HepG2 (cell line): ENCODE data around the gene CMTM1. TPM values are rescaled to one million over a fixed set of nuclear protein-coding genes. Genes with fewer than 3 reads are reported as not detected.

Experiments
- ATF7 ChIP-seq, 2 experiments: fragments of 450-650 bp in 1 of 2; sonication (generic) in 1 of 2; formaldehyde crosslinking in 1 of 2; IDR thresholded peaks; 2 replicates each; pipeline versions ENCODE4 v1.4.0 to v1.6.1; 2016 to 2020; ENCODE audit warnings: antibody characterized with exemption in 1 of 2, mild to moderate bottlenecking in 1 of 2, missing genetic modification reagents in 1 of 2
- BATF2 ChIP-seq: sonication (generic); formaldehyde crosslinking; IDR thresholded peaks from 2 replicates; pipeline ENCODE4 v1.8.0; 2022; ENCODE audit warnings: mild to moderate bottlenecking, missing genetic modification reagents, moderate library complexity
- CHD2 ChIP-seq: IDR thresholded peaks from 2 replicates; pipeline ENCODE4 v1.6.1; 2011; ENCODE audit warnings: low read depth, low read length, improper control_type of control experiment
- HINFP ChIP-seq: sonication (generic); formaldehyde crosslinking; IDR thresholded peaks from 2 replicates; pipeline ENCODE4 v1.4.0; 2020; ENCODE audit warnings: low read depth, mild to moderate bottlenecking, missing genetic modification reagents
- NR2C2 ChIP-seq: sonication (generic); formaldehyde crosslinking; IDR thresholded peaks from 2 replicates; pipeline ENCODE4 v1.4.0; 2020; ENCODE audit warnings: missing genetic modification reagents, mild to moderate bottlenecking, moderate library complexity, borderline replicate concordance
- RFX3 ChIP-seq: IDR thresholded peaks from 2 replicates; pipeline ENCODE4 v1.6.1; 2016; ENCODE audit warnings: missing biosample characterization, missing genetic modification reagents
- SETDB1 ChIP-seq: sonication (generic); formaldehyde crosslinking; IDR thresholded peaks from 2 replicates; pipeline ENCODE4 v1.5.1; 2020; ENCODE audit warnings: missing genetic modification reagents, mild to moderate bottlenecking, borderline replicate concordance
- SSRP1 ChIP-seq: IDR thresholded peaks from 2 replicates; pipeline ENCODE4 v1.6.1; 2016; ENCODE audit warnings: control low read depth
- ZKSCAN8 ChIP-seq: IDR thresholded peaks from 2 replicates; pipeline ENCODE4 v1.6.1; 2016; ENCODE audit warnings: borderline replicate concordance, missing genetic modification reagents, missing compliant biosample characterization
- ZNF138 ChIP-seq: sonication (generic); formaldehyde crosslinking; IDR thresholded peaks from 2 replicates; pipeline ENCODE4 v1.5.0; 2020; ENCODE audit warnings: mild to moderate bottlenecking, low read depth, missing genetic modification reagents
- ZNF350 ChIP-seq: sonication (generic); formaldehyde crosslinking; IDR thresholded peaks from 2 replicates; pipeline ENCODE4 v1.4.0; 2020; ENCODE audit warnings: mild to moderate bottlenecking, low read depth, missing genetic modification reagents, borderline replicate concordance
- ZNF878 ChIP-seq: sonication (generic); formaldehyde crosslinking; IDR thresholded peaks from 2 replicates; pipeline ENCODE4 v1.8.1; 2023; ENCODE audit warnings: mild to moderate bottlenecking, missing genetic modification reagents, moderate library complexity
- polyA plus RNA-seq, 8 experiments: library from polyadenylated mRNA; depleted of rRNA in 3 of 8; stranded (reverse) in 7 of 8; unstranded in 1 of 8; fragments of >200 nt; fragmentation: Illumina TruSeq in 4 of 8; extraction: Trizol in 4 of 8; gene quantifications; 2 replicates each; pipeline versions ENCODE4 v1.2.1 to v1.2.3, GENCODE V29; 2011 to 2016; ENCODE audit warnings: low read depth in 4 of 8, missing spikeins in 1 of 8, mixed read lengths in 1 of 8; ENCODE audit not compliant: insufficient read depth in 1 of 8
- total RNA-seq, 5 experiments: library from RNA; depleted of rRNA; stranded (reverse); fragments of >200 nt; fragmentation: Illumina TruSeq; extraction: Trizol; gene quantifications; 2 replicates each; pipeline ENCODE4 v1.2.3, GENCODE V29; 2016; ENCODE audit warnings: low read depth in 1 of 5
- TF ChIP-seq, protein P1 (sequence below): sonication (generic); formaldehyde crosslinking; conservative IDR thresholded peaks from 2 replicates; pipeline ENCODE4 v1.4.0; 2020; ENCODE audit warnings: missing genetic modification reagents
- TF ChIP-seq, protein P2 (sequence below): sonication (generic); formaldehyde crosslinking; IDR thresholded peaks from 2 replicates; pipeline ENCODE4 v1.5.0; 2020; ENCODE audit warnings: mild to moderate bottlenecking, missing genetic modification reagents
- TF ChIP-seq, protein P3 (sequence below): sonication (generic); formaldehyde crosslinking; IDR thresholded peaks from 2 replicates; pipeline ENCODE4 v1.5.0; 2020; ENCODE audit warnings: missing genetic modification reagents
- TF ChIP-seq, protein P4 (sequence below): sonication (generic); formaldehyde crosslinking; IDR thresholded peaks from 2 replicates; pipeline ENCODE4 v1.5.1; 2020; ENCODE audit warnings: mild to moderate bottlenecking, missing genetic modification reagents, borderline replicate concordance

CMTM1 gene
- total and polyA plus RNA-seq, 2 of the 13 experiments (the other 11 are each of a cell fraction or from before 2014, with no cell fraction given), result 1.7 to 2.9 TPM

- TF ChIP-seq ZNF878, result no peak
- peak; percentile 55 for TF ChIP-seq NR2C2
- no peak for TF ChIP-seq BATF2 (CRISPR knock-in tag)
- no peak for TF ChIP-seq SETDB1
- no peak for TF ChIP-seq CHD2
- no peak for TF ChIP-seq ZKSCAN8 (CRISPR knock-in tag)
- TF ChIP-seq RFX3, result no peak
- TF ChIP-seq, protein P1, sequence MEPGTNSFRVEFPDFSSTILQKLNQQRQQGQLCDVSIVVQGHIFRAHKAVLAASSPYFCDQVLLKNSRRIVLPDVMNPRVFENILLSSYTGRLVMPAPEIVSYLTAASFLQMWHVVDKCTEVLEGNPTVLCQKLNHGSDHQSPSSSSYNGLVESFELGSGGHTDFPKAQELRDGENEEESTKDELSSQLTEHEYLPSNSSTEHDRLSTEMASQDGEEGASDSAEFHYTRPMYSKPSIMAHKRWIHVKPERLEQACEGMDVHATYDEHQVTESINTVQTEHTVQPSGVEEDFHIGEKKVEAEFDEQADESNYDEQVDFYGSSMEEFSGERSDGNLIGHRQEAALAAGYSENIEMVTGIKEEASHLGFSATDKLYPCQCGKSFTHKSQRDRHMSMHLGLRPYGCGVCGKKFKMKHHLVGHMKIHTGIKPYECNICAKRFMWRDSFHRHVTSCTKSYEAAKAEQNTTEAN (CRISPR knock-in tag), result peak; percentile 95
- TF ChIP-seq ZNF350 (CRISPR knock-in tag), result peak; percentile 90; the same call in 1 of the 2 replicates
- TF ChIP-seq ATF7 (IDR thresholded peaks at IDR 0.05), result no peak
- 0 out of 2 replicates have a peak, but pooled peaks have one; percentile 27 for TF ChIP-seq ATF7 (CRISPR knock-in tag; IDR thresholded peaks at IDR 0.05)
- peak; percentile 57; the same call in 1 of the 2 replicates for TF ChIP-seq HINFP (CRISPR knock-in tag)
- TF ChIP-seq, protein P2, sequence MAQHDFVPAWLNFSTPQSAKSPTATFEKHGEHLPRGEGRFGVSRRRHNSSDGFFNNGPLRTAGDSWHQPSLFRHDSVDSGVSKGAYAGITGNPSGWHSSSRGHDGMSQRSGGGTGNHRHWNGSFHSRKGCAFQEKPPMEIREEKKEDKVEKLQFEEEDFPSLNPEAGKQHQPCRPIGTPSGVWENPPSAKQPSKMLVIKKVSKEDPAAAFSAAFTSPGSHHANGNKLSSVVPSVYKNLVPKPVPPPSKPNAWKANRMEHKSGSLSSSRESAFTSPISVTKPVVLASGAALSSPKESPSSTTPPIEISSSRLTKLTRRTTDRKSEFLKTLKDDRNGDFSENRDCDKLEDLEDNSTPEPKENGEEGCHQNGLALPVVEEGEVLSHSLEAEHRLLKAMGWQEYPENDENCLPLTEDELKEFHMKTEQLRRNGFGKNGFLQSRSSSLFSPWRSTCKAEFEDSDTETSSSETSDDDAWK (CRISPR knock-in tag), result no peak
- TF ChIP-seq, protein P3, sequence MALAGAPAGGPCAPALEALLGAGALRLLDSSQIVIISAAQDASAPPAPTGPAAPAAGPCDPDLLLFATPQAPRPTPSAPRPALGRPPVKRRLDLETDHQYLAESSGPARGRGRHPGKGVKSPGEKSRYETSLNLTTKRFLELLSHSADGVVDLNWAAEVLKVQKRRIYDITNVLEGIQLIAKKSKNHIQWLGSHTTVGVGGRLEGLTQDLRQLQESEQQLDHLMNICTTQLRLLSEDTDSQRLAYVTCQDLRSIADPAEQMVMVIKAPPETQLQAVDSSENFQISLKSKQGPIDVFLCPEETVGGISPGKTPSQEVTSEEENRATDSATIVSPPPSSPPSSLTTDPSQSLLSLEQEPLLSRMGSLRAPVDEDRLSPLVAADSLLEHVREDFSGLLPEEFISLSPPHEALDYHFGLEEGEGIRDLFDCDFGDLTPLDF (CRISPR knock-in tag), result no peak
- TF ChIP-seq, protein P4, sequence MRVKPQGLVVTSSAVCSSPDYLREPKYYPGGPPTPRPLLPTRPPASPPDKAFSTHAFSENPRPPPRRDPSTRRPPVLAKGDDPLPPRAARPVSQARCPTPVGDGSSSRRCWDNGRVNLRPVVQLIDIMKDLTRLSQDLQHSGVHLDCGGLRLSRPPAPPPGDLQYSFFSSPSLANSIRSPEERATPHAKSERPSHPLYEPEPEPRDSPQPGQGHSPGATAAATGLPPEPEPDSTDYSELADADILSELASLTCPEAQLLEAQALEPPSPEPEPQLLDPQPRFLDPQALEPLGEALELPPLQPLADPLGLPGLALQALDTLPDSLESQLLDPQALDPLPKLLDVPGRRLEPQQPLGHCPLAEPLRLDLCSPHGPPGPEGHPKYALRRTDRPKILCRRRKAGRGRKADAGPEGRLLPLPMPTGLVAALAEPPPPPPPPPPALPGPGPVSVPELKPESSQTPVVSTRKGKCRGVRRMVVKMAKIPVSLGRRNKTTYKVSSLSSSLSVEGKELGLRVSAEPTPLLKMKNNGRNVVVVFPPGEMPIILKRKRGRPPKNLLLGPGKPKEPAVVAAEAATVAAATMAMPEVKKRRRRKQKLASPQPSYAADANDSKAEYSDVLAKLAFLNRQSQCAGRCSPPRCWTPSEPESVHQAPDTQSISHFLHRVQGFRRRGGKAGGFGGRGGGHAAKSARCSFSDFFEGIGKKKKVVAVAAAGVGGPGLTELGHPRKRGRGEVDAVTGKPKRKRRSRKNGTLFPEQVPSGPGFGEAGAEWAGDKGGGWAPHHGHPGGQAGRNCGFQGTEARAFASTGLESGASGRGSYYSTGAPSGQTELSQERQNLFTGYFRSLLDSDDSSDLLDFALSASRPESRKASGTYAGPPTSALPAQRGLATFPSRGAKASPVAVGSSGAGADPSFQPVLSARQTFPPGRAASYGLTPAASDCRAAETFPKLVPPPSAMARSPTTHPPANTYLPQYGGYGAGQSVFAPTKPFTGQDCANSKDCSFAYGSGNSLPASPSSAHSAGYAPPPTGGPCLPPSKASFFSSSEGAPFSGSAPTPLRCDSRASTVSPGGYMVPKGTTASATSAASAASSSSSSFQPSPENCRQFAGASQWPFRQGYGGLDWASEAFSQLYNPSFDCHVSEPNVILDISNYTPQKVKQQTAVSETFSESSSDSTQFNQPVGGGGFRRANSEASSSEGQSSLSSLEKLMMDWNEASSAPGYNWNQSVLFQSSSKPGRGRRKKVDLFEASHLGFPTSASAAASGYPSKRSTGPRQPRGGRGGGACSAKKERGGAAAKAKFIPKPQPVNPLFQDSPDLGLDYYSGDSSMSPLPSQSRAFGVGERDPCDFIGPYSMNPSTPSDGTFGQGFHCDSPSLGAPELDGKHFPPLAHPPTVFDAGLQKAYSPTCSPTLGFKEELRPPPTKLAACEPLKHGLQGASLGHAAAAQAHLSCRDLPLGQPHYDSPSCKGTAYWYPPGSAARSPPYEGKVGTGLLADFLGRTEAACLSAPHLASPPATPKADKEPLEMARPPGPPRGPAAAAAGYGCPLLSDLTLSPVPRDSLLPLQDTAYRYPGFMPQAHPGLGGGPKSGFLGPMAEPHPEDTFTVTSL, result no peak
- TF ChIP-seq ZNF138 (CRISPR knock-in tag), result no peak
- no peak; the same call in 1 of the 2 replicates for TF ChIP-seq SSRP1
Observed at GRCh38 chr16:66603537-66604375, 37.5 kb downstream of the CMTM1 start (continued).
